HL-60/S4 treated with phorbol 12-myristate 13-acetate at 8.2 ng/mL for 4 days and 3 days (cell line): ENCODE measurements around the gene DNAJC8.

ENCODE experiments used
- in situ Hi-C: fragments of 300-500 bp; cut with MboI; formaldehyde crosslinking; loops from 2 replicates; pipeline ENCODE4 v1.15.0; 2022; ENCODE audit warnings: low sequenced_read_pairs

The DNAJC8 gene

GRCh38 chr1:28173980-28174297 lies 58.9 kb downstream of the DNAJC8 start:
- in situ Hi-C loops, result no loop called here

GRCh38 chr1:28173151-28173979 lies 59.5 kb downstream of the DNAJC8 start:
- in situ Hi-C loops, result no loop called here

GRCh38 chr1:28172713-28173150 lies 60.1 kb downstream of the DNAJC8 start:
- in situ Hi-C loops, result no loop called here

- in situ Hi-C loops, result no loop called here
Measured at GRCh38 chr1:28171246-28171645, 61.6 kb downstream of the DNAJC8 start.

GRCh38 chr1:28170001-28170596 lies 62.7 kb downstream of the DNAJC8 start:
- in situ Hi-C loops, result no loop called here

GRCh38 chr1:28163496-28164161 lies 69.2 kb downstream of the DNAJC8 start:
- in situ Hi-C loops, result no loop called here

GRCh38 chr1:28162151-28162550 lies 70.7 kb downstream of the DNAJC8 start:
- in situ Hi-C loops, result no loop called here

- in situ Hi-C loops, result no loop called here
Measured at GRCh38 chr1:28161751-28162150, 71.1 kb downstream of the DNAJC8 start.

GRCh38 chr1:28160782-28161266 lies 72.0 kb downstream of the DNAJC8 start:
- in situ Hi-C loops, result no loop called here

GRCh38 chr1:28159680-28160079 lies 73.1 kb downstream of the DNAJC8 start:
- in situ Hi-C loops, result no loop called here

GRCh38 chr1:28159243-28159642 lies 73.6 kb downstream of the DNAJC8 start:
- in situ Hi-C loops, result no loop called here

- in situ Hi-C loops, result no loop called here
Measured at GRCh38 chr1:28157894-28158293, 74.9 kb downstream of the DNAJC8 start.

GRCh38 chr1:28156821-28157220 lies 76.0 kb downstream of the DNAJC8 start:
- in situ Hi-C loops, result no loop called here

GRCh38 chr1:28155628-28156027 lies 77.2 kb downstream of the DNAJC8 start:
- in situ Hi-C loops, result no loop called here

GRCh38 chr1:28154078-28154594 lies 78.7 kb downstream of the DNAJC8 start:
- in situ Hi-C loops, result no loop called here
